ENCODE measurements around the gene TTLL1.
"Not testable (repeated sequence)": the region's sequence is repeated elsewhere in the genome, so short reads cannot be mapped to it uniquely, and the experiment has no call there.

Gene TTLL1

GRCh38 chr22:43008921-43009320, 80.3 kb downstream of the TTLL1 start:
- no peak for DNase-seq

GRCh38 chr22:43008509-43008908, 80.7 kb downstream of the TTLL1 start:
- no peak for DNase-seq

- DNase-seq: no peak
Observed at GRCh38 chr22:43007519-43008102, 81.6 kb downstream of the TTLL1 start.

GRCh38 chr22:43006753-43007152, 82.4 kb downstream of the TTLL1 start:
- DNase-seq: no peak

- DNase-seq: no peak
Observed at GRCh38 chr22:43006016-43006505, 83.1 kb downstream of the TTLL1 start.

- no peak for DNase-seq
Observed at GRCh38 chr22:43005106-43005505, 84.1 kb downstream of the TTLL1 start.

DNA sequence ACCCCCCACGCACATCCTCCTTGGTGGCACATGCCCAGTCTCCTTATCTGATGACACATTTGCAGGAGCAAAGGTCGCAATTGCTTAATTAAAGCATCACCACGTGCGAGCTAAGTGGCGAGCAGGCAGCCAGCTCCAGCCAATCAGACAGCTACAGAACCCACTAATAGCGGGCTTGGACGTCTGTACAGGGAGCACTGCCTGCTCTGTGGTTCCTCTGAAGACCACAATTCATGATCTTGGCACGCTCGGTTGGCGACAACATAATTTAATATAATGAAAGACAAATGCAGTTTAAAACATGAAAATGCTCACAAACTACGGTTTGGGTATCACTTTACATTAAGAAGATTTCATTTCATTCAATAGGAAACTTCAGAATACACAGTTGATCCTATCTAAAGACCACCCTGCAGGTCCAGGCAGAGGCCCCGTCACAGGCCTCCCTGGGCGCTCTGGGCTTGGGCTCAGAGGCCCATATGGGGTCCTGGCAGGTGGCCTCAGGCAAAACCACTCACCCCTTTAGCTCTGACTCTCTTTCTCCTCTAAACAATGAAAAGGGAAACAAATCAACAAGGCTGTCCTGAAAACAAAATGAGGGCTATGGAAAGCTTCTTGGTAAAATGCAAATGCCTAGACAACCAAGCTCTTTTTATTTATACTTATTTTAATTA, 84.7 kb downstream of the TTLL1 start:
- peak; percentile 95 for DNase-seq

DNA sequence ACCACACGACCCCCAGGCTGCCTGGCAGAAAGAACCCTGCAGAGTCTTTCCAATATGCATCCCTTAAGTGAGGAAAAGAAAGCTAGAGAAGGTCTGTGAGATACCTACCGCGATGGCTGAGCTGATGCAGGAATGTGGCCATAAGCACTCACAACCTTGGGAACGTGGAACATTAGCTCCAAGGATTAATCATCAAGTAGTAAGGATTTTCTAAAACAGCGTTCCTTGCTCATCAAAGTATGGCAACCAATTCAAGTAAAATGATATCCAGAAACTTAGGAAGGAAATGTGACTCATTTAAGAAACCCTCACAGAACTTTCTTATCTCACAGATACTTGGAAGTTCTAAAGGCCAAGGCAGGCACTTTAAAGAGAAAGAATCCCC, 87.0 kb downstream of the TTLL1 start:
- no peak for DNase-seq

GRCh38 chr22:43001271-43002201, 87.7 kb downstream of the TTLL1 start:
- DNase-seq: peak; percentile 90

- peak; percentile 58 for DNase-seq
Observed at GRCh38 chr22:43000441-43001175, 88.6 kb downstream of the TTLL1 start.

- DNase-seq: no peak
Observed at GRCh38 chr22:42997582-42998090, 91.6 kb downstream of the TTLL1 start.

- DNase-seq: peak; percentile 38
Observed at GRCh38 chr22:42996646-42997365, 92.4 kb downstream of the TTLL1 start.

GRCh38 chr22:42995654-42996053, 93.5 kb downstream of the TTLL1 start:
- not testable (repeated sequence) for DNase-seq

DNA sequence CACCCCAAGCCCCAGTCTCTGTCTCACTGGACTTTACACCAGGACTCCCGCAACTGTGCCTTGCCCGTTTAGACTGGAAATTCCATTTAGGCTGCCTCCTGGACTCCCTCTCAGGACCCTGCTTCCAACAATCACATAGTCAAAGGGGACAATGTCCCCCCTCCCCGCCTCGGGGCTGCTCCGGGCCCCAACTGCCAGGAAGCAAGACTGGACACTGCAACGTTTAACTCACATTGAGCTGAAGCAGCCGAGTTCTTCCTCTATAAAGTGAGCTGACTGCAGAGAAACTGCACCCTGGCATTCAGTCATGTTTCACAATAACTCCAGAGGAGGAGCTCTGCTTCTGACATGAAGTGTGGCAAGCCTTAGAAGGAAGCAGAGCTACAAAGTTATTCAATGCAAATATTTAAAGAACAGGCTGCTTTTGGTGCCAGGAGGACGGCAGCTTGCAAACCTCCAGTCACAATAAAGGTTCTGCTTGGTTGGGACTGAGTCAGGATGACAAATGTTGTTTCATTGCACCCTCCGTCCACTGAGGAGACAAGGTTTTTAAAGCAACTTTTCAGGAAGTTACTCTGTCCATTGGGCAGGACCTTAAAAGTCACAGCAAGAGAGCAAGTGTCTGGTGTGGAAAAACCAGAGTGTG, 94.2 kb downstream of the TTLL1 start:
- DNase-seq: peak; percentile 96

DNA sequence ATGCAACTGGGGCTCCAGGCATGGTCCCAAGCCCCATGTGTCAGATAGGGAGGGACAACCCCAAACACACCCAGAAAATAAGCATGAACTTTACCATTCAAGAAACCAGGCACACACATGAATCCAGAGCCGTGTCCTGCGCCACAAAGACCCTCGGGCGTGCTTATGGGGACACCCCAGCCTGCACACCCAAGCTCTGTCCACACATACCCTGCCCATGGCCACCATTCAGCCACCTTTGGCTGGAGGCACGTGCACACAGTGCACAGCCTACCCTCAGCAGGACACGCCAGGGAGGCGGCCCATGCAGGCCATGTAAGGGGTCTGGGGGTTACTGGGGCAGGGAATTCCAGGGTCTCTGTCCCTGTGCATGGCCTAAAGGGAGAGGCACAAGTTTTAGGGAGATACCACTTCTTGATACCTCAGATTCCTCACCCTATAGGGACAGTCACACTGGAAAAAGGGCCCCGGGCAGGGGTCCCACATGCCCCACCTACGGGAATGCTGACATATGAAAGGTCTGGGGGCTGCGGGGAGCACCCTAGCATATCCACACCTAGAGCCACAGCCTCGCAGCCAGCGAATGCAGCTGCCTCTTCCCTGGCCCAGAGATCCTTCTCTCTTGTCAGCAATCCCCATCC, 94.8 kb downstream of the TTLL1 start:
- DNase-seq: no peak

GRCh38 chr22:42993651-42994275, 95.4 kb downstream of the TTLL1 start:
- DNase-seq: peak; percentile 71

DNA sequence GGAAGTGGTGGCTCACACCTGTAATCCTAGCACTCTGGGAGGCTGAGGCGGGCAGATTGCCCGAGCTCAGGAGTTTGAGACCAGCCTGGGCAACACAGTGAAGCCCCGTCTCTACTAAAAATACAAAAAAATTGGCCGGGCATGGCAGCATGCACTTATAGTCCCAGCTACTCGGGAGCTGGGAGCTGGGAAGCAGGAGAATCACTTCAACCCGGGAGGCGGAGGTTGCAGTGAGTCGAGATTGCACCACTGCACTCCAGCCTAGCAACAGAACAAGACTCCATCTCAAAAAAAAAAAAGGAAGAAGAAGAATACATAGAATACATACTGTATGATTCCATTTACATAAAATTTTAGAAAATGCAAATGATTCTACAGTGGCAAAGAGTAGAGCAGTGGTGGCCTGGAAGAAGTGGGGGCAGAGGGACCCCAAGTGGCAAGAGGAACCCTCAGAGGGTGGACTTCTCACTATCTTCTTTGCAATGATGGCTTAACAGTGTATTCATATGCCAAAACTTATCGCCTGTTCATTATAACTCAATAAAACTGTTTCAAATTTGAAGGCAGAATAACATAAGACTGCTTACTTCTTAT, 96.2 kb downstream of the TTLL1 start:
- no peak for DNase-seq

GRCh38 chr22:42992092-42992491, 97.1 kb downstream of the TTLL1 start:
- no peak for DNase-seq

DNA sequence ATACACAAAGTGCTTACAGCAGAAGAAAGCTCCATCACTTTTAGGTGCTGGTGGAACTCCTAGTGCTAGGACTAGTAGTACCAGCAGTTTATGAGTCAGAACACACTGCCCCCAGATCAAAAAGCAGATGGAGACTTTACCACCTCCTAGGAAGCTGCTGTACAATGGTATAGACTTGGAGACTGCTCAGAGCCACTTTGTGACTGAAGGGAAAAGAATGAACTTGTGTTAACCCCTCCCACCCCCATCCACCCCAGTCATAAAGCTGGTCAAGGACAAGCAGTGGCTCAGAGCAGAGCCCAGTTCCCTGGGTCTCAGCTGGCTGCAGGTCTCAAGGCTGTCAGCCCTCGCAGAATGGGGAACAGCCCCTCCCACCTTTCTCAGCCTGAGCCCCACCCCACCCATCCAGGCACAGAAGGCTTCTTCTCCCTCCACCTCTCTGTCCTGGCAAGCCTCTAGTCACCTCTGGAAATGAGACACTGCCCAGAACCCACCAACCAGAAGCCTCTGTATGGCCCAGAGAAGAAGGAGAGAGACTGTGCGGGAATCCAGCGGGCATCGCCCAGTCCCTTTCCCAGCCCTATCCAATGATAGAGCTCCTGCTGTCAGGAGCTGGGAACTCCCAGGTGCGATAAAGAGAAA, 98.1 kb downstream of the TTLL1 start:
- DNase-seq: no peak

All from MV-4-11 (cell line).